Muscle layer of duodenum (tissue), 2 donors: ENCODE data around the gene FAM229A.

Experiments used
- H3K27ac ChIP-seq: one replicate; pipeline ENCODE4 v1.7.0; 2013; ENCODE audit warnings: mild to moderate bottlenecking, low read length
- H3K27me3 ChIP-seq: one replicate; pipeline ENCODE4 v1.7.0; 2013; ENCODE audit warnings: low read depth, mild to moderate bottlenecking, control low read depth, low read length
- H3K36me3 ChIP-seq, 2 donors: one replicate each; pipeline ENCODE4 v1.7.0; 2013; ENCODE audit warnings: low read length in 2 of 2, control low read depth in 1 of 2, mild to moderate bottlenecking in 1 of 2; ENCODE audit not compliant: insufficient read depth in 2 of 2, control insufficient read depth in 1 of 2
- H3K4me1 ChIP-seq, 2 donors: one replicate each; pipeline ENCODE4 v1.7.0; 2013; ENCODE audit warnings: low read length in 2 of 2, mild to moderate bottlenecking in 2 of 2, control low read depth in 1 of 2, moderate library complexity in 1 of 2; ENCODE audit not compliant: insufficient read depth in 2 of 2, control insufficient read depth in 1 of 2
- H3K4me3 ChIP-seq, 2 donors: one replicate each; pipeline ENCODE4 v1.7.0; 2013; ENCODE audit warnings: low read length in 2 of 2, low read depth in 1 of 2, mild to moderate bottlenecking in 1 of 2
- H3K9me3 ChIP-seq, 2 donors: one replicate each; pipeline ENCODE4 v1.7.0; 2013; ENCODE audit warnings: low read length in 2 of 2, control low read depth in 1 of 2, mild to moderate bottlenecking in 1 of 2; ENCODE audit not compliant: control insufficient read depth in 1 of 2
- donor health status: healthy.

FAM229A gene

DNA sequence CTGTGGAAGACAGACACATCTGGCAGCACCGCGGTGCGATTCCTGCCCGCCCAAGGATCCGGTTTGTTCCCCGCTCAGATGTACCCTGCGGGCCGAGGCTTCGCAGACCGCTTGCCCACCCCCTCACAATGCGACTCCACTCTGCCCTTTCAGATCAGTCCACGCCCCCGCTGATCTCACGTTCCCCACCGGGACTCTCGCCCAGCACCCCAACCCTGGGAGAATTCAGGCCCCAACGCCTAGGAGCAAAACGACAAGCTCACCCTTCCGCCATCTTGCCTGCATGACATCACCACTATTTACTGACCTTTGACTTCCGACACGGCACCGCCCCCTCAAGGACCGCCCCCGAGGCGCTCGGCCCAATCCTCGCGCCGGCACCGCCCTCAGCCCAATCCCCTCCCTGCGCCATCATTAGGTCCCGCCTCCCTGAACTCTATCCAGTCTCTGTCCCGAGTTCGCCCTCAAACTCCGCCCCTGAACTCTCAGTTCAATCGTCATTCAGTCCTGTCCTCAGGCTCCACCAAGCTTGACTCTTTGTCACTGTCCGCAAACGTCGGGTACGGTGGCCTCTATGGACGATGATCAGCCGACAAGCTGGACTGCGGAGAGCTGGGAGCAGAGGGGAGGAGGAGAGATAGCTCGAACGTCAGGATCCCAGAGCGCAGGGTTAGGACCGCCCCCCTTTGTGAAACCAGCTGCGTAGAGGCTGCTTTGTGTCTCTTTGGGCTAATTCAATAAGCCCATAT is 32.0 kb upstream of the FAM229A start, which contains the start of gene BSDC1:
Gene BSDC1, minus strand, starts transcription at position 301 of the 749 bp plus-strand sequence. Its CDS starts 27 bp downstream, at position 274.
- H3K4me1 ChIP-seq = peaks cover 8 to 21% of the 10 kb centered on the region in 2 donors

DNA sequence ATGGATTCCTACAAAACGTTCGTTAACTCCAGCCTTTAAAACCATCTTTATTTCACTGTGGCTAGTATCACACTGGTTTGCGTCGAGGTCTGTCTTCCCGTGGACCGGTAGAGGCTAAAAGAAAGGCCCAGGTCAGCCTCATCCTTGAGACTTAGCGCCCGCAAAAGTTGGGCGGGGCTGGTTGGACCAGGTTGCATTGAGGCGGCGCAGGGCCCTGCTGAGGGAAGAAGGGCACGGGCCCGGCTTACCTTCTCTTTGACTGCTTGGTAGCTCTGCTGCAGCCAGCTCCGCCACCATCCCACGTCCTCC is 31.5 kb upstream of the FAM229A start:
- H3K36me3 ChIP-seq = peaks cover 16 to 23% of the 10 kb centered on the region in 2 donors
- H3K27me3 ChIP-seq = no peaks in the 10 kb centered on the region
- H3K4me1 ChIP-seq = peaks cover 8 to 21% of the 10 kb centered on the region in 2 donors
- peak overlapping the region; percentile 92 for H3K4me3 ChIP-seq
- peak overlapping the region; percentile 91 for H3K27ac ChIP-seq
- no peaks in the 10 kb centered on the region for H3K9me3 ChIP-seq

More for the DNA sequence above, 32.0 kb upstream of the FAM229A start, which contains the start of gene BSDC1:
- Histone ChIP-seq H3K27ac (peak within 1 kb of the TSS; percentile 91), H3K36me3 (peaks cover 13 to 21% of the 10 kb centered on the region in 2 donors), H3K9me3 (no peaks in the 10 kb centered on the region), H3K4me3 (peak within 1 kb of the TSS; percentile 92), H3K27me3 (no peaks in the 10 kb centered on the region)

DNA sequence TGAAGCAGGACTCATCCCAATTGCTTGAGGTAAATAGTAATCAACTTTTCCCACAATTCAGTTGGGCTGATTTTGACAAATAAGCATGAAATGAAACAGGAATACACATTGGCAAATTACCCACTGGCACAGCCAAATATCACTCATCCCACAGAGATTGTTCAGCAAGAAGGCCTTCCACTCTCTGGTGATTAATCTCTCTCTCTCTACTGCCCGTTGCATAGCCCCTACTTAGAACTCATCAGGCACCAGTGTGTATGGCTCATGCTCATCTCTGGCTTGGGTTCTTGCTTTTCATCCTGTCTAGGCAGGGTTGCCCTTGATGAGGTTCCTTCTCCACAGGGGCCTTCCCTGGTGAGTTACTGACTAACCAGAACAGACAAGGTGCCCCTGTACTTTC is 30.9 kb upstream of the FAM229A start:
- Histone ChIP-seq H3K4me1 (peaks cover 8 to 21% of the 10 kb centered on the region in 2 donors), H3K9me3 (no peaks in the 10 kb centered on the region)

DNA sequence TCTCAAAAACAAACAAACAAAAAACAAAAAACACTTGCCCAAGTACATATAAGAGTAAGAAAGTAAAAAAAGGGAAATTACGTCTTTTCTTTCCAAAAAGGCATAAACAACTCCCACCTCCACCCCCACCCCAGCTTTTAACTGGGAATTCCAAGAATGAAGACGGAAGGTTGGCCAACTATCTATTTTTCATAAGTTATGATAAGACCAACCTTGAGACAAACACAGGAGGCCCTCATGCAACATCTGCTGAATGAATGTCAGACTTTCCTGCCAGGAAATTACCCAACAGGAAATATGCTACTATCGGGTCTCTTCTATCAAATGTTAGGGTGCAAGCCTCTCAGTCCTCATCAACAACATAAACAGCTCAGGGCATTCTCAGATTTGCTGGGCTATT is 30.0 kb upstream of the FAM229A start:
- Histone ChIP-seq H3K9me3 (no peaks in the 10 kb centered on the region), H3K36me3 (peaks cover 23 to 26% of the 10 kb centered on the region in 2 donors), H3K27ac (no peak overlapping the region), H3K27me3 (no peaks in the 10 kb centered on the region), H3K4me3 (peak overlapping the region in 1 of 2 donors; percentile 92), H3K4me1 (peaks cover 8 to 21% of the 10 kb centered on the region in 2 donors)

More for the DNA sequence above, 30.9 kb upstream of the FAM229A start:
- peaks cover 22 to 23% of the 10 kb centered on the region in 2 donors for H3K36me3 ChIP-seq
- no peak overlapping the region for H3K27ac ChIP-seq
- no peaks in the 10 kb centered on the region for H3K27me3 ChIP-seq
- H3K4me3 ChIP-seq = peak overlapping the region; percentile 92

DNA sequence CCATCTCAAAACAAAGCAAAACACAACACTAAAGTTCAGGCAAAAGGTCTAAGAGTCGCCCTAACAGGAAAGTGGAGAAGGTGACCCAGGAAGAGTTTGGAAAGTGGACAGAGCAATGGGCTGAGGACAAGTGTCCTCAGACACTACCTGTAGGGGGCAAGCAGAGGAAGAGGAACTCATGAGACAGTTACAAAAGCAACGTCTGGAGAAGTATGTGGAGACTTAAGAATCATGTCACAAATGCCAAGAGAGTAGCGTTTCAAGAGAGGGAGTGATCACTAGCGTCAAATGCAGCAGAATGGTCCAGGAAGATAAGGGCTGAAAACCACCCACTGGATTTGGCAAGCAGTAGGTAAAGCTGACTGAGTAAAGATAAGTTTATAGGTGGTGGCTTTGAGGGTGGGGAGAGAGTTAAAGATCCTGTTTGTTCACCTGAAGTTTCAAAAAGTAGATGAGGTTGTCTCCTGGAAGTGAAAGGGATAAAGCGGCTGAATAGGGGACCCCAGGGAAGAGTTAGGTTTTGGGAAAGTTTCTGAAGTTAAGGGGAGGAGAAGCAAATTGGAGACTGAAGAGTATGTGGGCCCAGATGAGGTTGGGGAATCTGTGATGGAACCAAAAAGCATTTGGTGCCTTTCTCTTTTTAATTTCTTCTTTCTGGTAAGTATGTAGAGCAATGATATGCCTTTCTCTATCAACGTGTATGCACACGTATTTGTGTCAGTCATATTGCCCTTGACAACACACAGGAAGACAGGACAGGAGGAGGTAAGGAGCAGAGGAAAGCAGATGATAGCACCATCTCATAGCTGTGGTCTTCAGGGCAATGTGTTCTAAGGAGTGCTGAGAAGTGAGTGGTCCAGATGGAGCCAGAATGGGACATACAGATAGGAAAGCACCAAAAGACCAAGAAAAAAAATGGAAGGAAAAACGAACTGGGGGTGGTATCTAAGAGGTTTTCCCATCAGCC is 28.9 kb upstream of the FAM229A start:
- H3K36me3 ChIP-seq = peaks cover 31 to 35% of the 10 kb centered on the region in 2 donors
- no peak overlapping the region for H3K4me3 ChIP-seq
- H3K27ac ChIP-seq = no peak overlapping the region
- H3K9me3 ChIP-seq = no peaks in the 10 kb centered on the region
- no peaks in the 10 kb centered on the region for H3K27me3 ChIP-seq
- H3K4me1 ChIP-seq = peaks cover 8 to 21% of the 10 kb centered on the region in 2 donors

DNA sequence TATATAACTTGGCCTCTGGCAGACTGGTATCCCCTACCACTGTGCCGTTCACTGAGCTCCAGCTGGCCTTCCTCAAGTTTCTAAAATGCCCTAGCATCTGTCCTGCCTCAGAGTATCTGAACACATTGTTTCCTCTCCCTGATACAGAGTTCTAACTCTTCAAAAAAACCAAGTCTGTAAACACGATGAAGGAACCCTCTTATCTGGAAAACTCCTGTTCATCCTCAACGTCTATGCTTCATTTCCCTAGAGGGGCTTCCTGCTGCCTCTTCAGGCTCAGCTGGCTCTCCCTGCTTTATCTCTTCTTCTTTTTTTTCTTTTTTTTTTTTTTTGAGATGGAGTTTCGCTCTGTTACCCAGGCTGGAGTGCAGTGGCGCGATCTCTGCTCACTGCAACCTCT is 26.4 kb upstream of the FAM229A start:
- Histone ChIP-seq H3K4me1 (peaks cover 8 to 19% of the 10 kb centered on the region in 2 donors), H3K27ac (no peak overlapping the region), H3K36me3 (peaks cover 45 to 50% of the 10 kb centered on the region in 2 donors), H3K27me3 (no peaks in the 10 kb centered on the region), H3K4me3 (no peak overlapping the region), H3K9me3 (no peaks in the 10 kb centered on the region)

DNA sequence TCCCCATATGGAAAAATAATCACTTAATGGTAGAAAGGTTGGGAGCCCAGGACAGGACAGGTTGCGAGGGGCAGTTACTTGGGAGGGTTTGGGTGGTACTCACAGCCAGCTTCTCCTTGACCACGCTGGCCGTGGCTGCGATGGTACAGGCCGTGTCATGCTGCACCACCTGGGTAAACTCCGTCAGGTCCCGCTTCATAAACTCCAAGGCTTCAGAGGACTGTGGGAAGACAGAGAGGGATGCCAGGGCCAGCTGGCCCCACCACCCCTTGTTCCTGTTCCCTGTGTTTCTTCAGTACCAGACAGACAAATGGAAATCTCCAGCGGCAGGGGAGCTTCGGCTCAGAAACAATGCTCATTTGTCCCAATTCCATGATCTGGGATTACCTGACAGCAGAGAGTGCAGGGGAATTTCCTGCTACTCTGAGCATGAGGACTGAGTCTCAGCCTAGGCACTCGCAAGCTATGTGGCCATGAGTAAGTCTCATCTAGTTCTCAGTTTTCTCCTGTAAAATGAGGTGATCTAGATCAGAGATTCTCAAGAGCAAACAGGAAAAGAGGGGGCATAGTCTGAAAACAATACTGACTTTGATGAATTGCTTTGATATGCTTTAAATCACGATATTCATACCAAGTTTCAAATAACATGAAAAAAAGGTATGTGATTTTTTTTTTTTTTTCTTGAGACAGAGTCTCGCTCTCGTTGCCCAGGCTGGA is 24.5 kb upstream of the FAM229A start:
- peaks cover 49 to 68% of the 10 kb centered on the region in 2 donors for H3K36me3 ChIP-seq
- no peak overlapping the region for H3K4me3 ChIP-seq
- no peak overlapping the region for H3K27ac ChIP-seq

DNA sequence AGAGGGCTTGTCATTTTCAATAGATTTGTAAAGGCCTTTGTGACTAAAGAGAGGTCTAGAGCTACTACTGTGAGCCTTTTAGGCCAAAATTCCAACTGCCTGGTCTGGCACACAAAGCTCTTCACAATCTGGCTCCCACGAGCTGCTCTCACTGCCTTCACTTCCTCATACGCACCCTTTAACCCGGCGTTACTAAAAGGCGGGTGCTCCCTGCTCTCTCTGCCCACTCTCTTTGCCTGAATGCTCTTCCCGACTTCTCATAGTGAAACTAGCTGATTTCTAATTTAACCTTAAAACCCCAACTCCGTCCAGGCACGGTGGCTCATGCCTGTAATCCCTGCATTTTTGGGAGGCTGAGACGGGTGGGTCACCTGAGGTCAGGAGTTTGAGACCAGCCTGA is 17.8 kb upstream of the FAM229A start:
- Histone ChIP-seq H3K27me3 (no peaks in the 10 kb centered on the region), H3K27ac (no peak overlapping the region), H3K36me3 (peaks cover 66 to 98% of the 10 kb centered on the region in 2 donors), H3K4me1 (no peaks in the 10 kb centered on the region), H3K4me3 (no peak overlapping the region), H3K9me3 (no peaks in the 10 kb centered on the region)

More for the DNA sequence above, 24.5 kb upstream of the FAM229A start:
- Histone ChIP-seq H3K4me1 (peaks cover 0 to under 1% of the 10 kb centered on the region in 2 donors), H3K27me3 (no peaks in the 10 kb centered on the region), H3K9me3 (no peaks in the 10 kb centered on the region)

DNA sequence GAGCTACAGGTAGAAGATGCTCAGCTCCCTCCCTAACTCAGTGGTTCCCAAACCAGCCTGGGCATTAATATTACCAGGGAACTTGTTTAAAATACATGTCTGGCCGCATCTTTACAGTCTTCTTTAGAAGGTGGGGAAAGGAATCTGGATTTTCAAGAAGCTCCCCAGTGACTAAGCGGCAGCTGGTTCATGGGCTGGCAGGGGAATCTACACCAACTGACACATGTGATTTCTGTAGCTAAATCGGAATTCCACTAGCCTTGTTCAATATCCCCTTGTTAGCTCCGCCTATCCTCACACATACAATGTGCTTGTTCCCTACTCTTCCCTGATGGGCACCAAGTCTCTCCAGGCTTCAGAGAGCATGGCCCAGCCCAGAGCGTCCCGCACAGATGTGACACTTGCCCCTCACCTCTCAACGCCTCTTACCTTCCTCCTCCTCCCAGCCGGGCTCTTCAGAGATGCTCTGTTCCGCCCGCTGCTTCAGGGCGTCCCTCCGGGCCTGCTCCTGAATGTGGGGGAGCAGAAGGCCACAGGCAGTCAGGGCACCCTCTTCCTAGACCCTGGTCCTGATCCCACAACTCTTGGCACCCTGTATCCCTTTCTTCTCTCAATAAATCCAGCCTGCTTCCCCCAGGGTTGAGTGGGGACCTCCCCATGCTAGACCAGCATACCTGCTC is 15.4 kb upstream of the FAM229A start:
- Histone ChIP-seq H3K27ac (no peak overlapping the region), H3K27me3 (no peaks in the 10 kb centered on the region), H3K4me1 (no peaks in the 10 kb centered on the region), H3K9me3 (no peaks in the 10 kb centered on the region), H3K4me3 (no peak overlapping the region), H3K36me3 (peaks cover 70 to 96% of the 10 kb centered on the region in 2 donors)

DNA sequence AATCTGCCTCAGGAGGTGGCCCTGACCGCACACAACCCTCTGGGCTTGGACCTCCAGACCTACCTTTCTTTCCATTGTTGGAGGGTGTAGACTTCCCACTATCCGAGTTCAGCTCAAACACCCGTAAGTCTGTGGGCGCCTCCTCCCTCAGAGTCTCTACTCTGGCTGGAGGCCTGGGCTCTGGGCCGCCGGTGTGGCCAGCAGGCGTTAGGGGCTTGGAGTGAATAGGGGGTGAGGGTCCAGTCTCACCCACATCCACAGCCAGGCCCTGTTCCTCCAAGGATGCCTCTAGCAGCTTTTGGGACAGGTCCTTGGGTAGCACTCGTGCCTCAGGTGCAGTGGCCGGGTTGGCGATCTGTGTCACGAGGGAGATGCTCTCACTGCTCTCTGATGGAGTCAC is 13.9 kb upstream of the FAM229A start:
- Histone ChIP-seq H3K27ac (no peak overlapping the region), H3K27me3 (no peaks in the 10 kb centered on the region), H3K4me3 (no peak overlapping the region), H3K4me1 (no peaks in the 10 kb centered on the region), H3K9me3 (no peaks in the 10 kb centered on the region), H3K36me3 (peaks cover 71 to 94% of the 10 kb centered on the region in 2 donors)
